ENCODE measurements around the gene TLN1. TPM values are rescaled to one million over a fixed set of nuclear protein-coding genes. Genes with fewer than 3 reads are reported as not detected.

The TLN1 gene
- total RNA-seq, 1 experiment from 2014 or later, result 347 TPM

GRCh38 chr9:35755071-35755470 lies 23.1 kb upstream of the TLN1 start:
- no peak overlapping the region for H3K27ac ChIP-seq (ENCODE audit: low read length)
- peaks cover 15% of the 10 kb centered on the region for H3K4me1 ChIP-seq (ENCODE audit: control insufficient read depth, insufficient read depth, low read length)
- no peak overlapping the region for H3K4me3 ChIP-seq (ENCODE audit: low read depth in 2 of 2, low read length in 2 of 2)
- ATAC-seq, result no peak
- no peaks in the 10 kb centered on the region for H3K27me3 ChIP-seq (ENCODE audit: control insufficient read depth, insufficient read depth, low read length)
- CTCF ChIA-PET, result no interaction called here
- POLR2A ChIA-PET, result interaction anchor here (0.6 kb wide), 1 partner anchor 22 kb away, joined by 6 read pairs; no protein-coding TSS in a partner anchor
- TF ChIP-seq SIN3A (IDR thresholded peaks at IDR 0.05; ENCODE audit: borderline replicate concordance, insufficient read depth, low read depth, low read length) (no peak), REST (IDR thresholded peaks at IDR 0.05; ENCODE audit: insufficient read depth in 1 of 2, low read depth in 2 of 2, low read length in 1 of 2) (no peak), CTCF (IDR thresholded peaks at IDR 0.05) (no peak), POLR2AphosphoS5 (IDR thresholded peaks at IDR 0.05; ENCODE audit: low read depth, low read length) (no peak), TCF7L2 (IDR thresholded peaks at IDR 0.05; ENCODE audit: low read depth, low read length) (no peak)
- intact Hi-C loops (cut with micrococcal nuclease; ENCODE audit: unreplicated experiment), result no loop called here
- no peaks in the 10 kb centered on the region for H3K36me3 ChIP-seq (ENCODE audit: control insufficient read depth, insufficient read depth, low read length)
- no peak for DNase-seq (ENCODE audit: low read depth, low spot score)
- no TSS peak for BruUV-seq (replicated peaks)
- H3K9me3 ChIP-seq (ENCODE audit: control insufficient read depth, insufficient read depth, low read depth, low read length), result no peaks in the 10 kb centered on the region
- in situ Hi-C loops (cut with HindIII; ENCODE audit: low pct_unique_long_range_greater_than_20kb, low sequenced_read_pairs), result no loop called here

- H3K4me3 ChIP-seq (ENCODE audit: low read depth in 2 of 2, low read length in 2 of 2), result no peak within 1 kb of the TSS
- H3K9me3 ChIP-seq (ENCODE audit: control insufficient read depth, insufficient read depth, low read depth, low read length), result no peaks in the 10 kb centered on the region
- ChIA-PET POLR2A (interaction anchor here (0.6 kb wide), 1 partner anchor 22 kb away, joined by 6 read pairs; no protein-coding TSS in a partner anchor), CTCF (no interaction called here)
- no peaks in the 10 kb centered on the region; the same call in 1 of the 2 replicates for H3K36me3 ChIP-seq (ENCODE audit: control insufficient read depth, insufficient read depth, low read length)
- H3K27ac ChIP-seq (ENCODE audit: low read length), result no peak within 1 kb of the TSS
- no peaks in the 10 kb centered on the region for H3K27me3 ChIP-seq (ENCODE audit: control insufficient read depth, insufficient read depth, low read length)
- BruUV-seq (replicated peaks), result no TSS peak
- DNase-seq (ENCODE audit: low read depth, low spot score) (no peak), ATAC-seq (no peak)
- TF ChIP-seq TCF7L2 (IDR thresholded peaks at IDR 0.05; ENCODE audit: low read depth, low read length) (no peak), SIN3A (IDR thresholded peaks at IDR 0.05; ENCODE audit: borderline replicate concordance, insufficient read depth, low read depth, low read length) (no peak), REST (IDR thresholded peaks at IDR 0.05; ENCODE audit: insufficient read depth in 1 of 2, low read depth in 2 of 2, low read length in 1 of 2) (no peak), POLR2AphosphoS5 (IDR thresholded peaks at IDR 0.05; ENCODE audit: low read depth, low read length) (no peak), CTCF (IDR thresholded peaks at IDR 0.05) (no peak)
- peaks cover 18% of the 10 kb centered on the region for H3K4me1 ChIP-seq (ENCODE audit: control insufficient read depth, insufficient read depth, low read length)
- in situ Hi-C loops (cut with HindIII; ENCODE audit: low pct_unique_long_range_greater_than_20kb, low sequenced_read_pairs), result no loop called here
- intact Hi-C loops (cut with micrococcal nuclease; ENCODE audit: unreplicated experiment), result no loop called here
Observed at GRCh38 chr9:35754264-35754663, 22.3 kb upstream of the TLN1 start, which contains the start of gene MSMP. TSS of gene MSMP (minus strand) at chr9:35754276. CDS start at chr9:35754129, 147 bp downstream.

All from Panc1 (cell line).